ENCODE measurements around the gene IFRD1.
A peak's percentile ranks its signal among the peaks of the same experiment; 100 is the strongest.

Gene IFRD1

DNA sequence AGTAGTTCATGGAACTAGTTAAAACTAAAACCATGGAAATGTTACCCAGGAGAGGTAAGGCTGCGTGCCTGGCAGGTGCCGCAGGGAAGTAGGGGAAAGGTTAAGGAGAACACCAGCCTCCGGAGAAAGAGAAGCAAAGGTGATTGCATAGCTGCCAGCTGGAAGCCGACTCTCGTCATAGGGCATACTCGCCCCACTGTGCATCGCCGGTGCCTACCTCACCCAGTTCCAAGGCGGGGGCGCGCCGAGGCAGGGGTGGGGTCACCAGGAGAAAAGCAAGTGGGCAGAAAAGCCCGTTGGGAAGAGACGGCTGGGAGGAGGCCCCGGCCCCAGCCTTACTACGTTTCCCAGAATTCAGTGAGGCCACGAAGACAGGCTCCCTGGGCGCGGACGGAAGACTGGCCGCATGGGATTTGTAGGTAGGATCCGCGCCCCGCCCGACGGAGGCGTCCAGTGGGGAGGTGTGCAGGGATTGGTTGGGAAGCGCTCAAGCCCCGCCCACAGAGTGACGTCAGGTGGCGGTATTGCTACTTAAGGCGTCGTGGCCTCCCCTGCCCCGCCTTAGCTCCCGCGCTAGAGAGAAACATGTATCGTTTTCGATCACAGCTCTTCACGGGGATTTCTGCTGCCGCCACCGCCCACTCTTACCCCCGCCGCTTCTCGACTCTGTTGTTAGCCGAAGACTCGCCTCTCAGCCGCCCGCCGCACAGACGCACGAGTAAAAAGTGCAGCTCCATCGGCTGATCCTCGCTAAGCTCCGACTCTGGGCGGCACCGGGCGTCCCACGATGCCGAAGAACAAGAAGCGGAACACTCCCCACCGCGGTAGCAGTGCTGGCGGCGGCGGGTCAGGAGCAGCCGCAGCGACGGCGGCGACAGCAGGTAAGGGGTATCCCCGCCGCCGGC is at the start of gene IFRD1:
TSS of gene IFRD1 (plus strand) at position 559 of the 905 bp plus-strand sequence. CDS start at position 788, 229 bp downstream.
- peak; percentile 99 for DNase-seq

DNA sequence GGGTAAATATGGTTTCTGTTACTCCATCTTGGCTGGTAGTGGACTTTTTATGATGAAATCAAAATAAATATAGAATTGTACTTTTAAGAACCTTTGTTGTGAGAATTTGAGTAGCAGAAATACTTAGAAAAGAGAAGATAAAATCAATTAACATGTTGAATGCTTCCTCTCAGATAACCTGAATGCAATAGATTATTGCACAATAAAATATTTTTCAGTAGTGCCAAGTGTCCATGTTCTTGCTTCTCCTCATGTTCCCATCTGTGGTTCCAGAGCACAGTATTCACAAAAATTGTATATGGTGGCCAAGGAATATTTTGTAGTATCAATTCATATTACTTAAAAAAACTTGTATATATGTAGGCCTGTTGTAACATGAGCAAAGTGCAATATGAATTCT is 45.9 kb upstream of the IFRD1 start:
- DNase-seq: no peak

- peak in 2 of 3 donors; percentile 24 to 38 for DNase-seq
These were observed 45.0 kb upstream of the IFRD1 start for GRCh38 chr7:112405286-112405685.

GRCh38 chr7:112407261-112407660 is 43.0 kb upstream of the IFRD1 start:
- peak in 1 of 3 donors; percentile 14 for DNase-seq

- peak in 2 of 3 donors; percentile 82 to 88 for DNase-seq
These were observed 40.2 kb upstream of the IFRD1 start for GRCh38 chr7:112410092-112410491.

DNA sequence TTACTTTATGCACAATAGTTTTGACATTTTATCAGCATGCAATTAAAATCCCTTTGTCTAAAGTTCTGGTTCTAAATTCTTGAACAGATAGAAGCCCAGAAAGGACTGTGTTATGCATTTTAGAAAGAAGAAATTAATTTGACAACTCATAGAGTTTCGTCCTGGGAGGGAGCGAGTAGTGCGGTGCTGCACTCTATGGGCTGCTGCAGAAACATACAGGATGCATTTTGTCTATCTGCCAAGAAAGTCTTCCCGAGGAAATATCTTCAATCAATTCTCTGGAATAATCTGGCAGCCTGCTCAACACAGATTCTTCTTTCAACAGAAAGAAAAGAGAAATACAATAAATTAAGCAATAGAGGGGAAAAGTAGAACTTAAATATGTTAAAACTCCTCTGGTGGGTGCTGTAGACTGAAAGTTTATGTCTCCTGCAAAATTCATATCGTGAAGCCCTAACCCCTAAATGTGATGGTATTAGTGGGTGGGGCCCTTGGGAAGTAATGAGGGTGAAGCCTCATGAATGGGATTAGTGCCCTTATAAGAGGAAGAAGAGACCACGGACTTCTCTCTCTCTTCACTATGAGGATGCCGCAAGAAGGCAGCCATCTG is 39.0 kb upstream of the IFRD1 start:
- peak; percentile 44 to 51 (median 48) for DNase-seq

DNA sequence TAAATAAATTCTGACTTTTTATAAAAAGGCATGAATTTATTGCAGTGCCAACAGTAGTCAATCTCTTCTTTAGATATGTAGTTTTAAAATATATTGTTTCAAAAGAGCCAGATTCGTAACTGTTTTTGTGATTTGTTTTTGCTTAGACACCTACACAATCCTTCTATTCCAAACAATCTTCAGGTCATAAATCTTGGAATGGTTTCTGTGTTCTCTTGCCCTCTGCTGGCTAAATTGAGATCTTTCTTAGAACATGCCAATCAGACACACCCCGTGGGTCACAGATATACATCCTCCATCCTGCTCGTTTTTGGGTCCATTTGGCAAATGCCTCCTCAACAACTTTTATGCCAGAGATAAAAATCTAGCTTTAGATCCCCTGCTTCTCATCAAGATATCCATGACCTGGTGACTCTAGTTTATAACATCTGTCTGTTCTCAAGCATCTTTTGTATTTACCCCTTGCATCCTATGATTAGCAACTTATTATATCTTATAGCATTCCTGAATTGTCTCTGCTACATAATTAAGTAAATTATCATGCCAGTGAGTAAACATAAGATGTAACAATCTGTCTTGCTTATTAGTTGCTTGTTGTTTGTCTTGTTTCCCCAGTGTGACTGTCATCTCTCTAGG is 35.3 kb upstream of the IFRD1 start:
- DNase-seq: peak; percentile 57 to 70 (median 69)

GRCh38 chr7:112416127-112416526 is 34.1 kb upstream of the IFRD1 start:
- no peak for DNase-seq

DNA sequence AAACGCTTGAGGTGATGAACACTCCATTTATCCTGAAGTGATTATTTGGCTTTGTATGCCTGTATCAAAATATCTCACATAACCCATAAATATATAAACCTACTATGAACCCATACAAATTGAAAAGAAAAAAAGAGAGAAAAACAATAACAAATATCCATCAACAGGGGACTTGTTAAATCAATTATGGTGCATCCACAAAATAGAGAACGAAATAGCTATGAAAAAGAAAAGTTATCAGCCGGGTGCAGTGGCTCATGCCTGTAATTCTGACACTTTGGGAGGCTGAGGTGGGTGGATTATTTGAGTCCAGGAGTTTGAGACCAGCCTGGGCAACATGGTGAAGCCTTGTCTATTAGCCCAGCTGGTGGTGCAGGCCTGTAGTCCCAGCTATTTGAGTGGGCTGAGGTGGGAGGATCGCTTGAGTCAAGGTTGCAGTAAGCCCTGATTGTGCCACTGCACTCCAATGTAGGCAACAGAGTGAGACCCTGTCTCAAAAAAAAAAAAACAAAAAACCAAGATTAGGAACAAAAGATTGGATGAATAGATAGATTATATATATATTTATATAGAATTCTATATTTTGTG is 30.6 kb upstream of the IFRD1 start:
- DNase-seq: no peak

DNA sequence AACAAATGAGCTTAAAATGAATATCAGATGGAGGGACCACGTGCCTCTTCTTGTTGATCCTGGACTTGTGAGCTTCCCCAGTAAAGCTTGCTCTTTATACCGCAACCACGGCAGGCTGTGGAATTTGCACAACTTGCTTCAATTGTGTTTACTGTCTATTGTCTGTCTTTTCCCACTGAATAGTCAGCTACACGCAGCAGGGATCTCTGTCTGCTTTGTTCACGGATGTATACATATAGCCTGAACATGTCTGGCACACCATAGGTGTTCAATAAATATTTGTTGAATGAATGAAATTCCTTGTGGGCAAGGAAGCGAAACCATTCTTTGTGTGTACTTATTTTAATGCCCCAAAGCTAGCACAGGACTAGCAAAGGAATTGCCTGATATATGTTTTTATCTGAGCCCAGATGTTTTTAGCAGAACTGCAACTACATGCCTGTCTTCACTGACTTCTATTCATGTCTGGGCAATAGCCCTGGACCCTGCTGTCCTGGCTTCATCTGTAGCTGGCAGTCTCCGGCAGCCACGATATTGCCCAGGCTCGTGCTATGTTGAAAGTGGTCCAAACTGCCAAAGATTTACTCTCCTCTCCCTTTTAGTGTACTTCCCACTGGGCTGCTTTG is 29.9 kb upstream of the IFRD1 start:
- DNase-seq: no peak

- DNase-seq: peak; percentile 9 to 41 (median 22)
These were observed 28.4 kb upstream of the IFRD1 start for GRCh38 chr7:112421666-112422486.

DNA sequence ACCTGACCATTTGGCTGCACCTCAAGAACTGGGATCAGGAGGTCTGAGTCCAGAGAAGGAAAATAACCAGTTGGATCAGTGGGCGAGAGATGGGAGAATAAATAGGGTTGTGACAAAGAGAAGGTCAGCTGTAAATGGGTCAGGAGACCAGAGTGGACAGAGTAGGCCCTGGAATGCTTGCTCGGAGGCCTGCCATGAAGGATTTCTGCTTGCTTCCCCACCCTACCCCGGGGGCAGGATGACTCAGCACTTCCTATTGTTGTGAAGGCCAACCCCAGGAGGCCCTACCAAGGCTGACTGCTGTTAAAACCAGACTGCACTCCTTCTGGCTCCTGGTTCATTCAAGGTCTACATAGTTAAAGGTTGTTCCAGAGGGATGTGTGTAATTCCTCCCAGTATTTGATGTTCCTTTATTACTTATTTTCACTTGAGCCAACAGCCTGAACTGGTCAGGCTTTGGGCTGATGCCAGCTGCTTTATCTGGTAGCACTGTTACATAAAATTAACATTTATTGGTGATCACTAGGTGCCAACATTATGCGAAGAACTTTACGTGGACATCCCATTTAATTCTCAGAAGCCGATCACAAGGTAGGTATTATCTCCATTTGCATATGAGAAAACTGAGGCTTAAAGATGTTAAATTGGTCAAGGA is 27.3 kb upstream of the IFRD1 start:
- DNase-seq: peak; percentile 72 to 78 (median 73)

DNA sequence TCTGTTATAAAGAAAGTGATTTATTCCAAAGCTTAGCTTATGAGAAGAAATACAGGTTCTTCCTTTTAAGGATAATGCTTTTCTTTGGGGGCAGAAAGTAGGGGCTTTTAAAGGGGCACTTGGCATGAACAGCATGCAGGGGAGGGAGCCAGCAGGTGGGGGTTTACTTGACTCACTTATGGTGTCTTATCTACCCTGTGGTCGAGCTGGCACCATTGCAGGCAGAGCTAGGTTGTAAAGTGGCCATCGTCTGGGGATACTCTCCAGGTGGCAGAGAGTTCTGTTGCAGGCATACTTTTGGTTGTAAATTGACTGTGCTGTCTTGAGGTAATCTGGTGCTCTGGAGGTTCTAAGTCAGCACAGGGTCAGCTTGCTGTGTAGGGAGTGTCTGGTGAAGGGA is 26.3 kb upstream of the IFRD1 start:
- no peak for DNase-seq

- DNase-seq: no peak
These were observed 22.3 kb upstream of the IFRD1 start for GRCh38 chr7:112427984-112428383.

GRCh38 chr7:112428715-112429114 is 21.5 kb upstream of the IFRD1 start:
- DNase-seq: no peak

- DNase-seq: no peak
These were observed 19.6 kb upstream of the IFRD1 start for GRCh38 chr7:112430649-112431048.

- DNase-seq: no peak
These were observed 18.5 kb upstream of the IFRD1 start for GRCh38 chr7:112431803-112432202.

DNA sequence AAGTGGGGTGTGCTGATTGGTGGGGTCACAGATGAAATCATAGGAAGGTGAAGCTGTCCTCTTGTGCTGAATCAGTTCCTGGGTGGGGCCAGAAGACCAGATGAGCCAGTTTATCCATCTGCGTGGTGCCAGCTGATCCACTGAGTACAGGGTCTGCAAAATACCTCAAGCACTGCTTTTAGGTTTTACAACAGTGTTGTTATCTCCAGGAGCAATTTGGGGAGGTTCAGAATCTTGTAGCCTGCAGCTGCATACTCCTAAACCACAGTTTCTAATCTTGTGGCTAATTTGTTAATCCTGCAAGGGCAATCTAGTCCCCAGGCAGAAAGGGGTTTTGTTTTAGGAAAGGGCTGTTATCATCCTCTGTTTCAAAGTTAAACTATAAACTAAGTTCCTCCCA is 17.0 kb upstream of the IFRD1 start:
- no peak for DNase-seq

DNA sequence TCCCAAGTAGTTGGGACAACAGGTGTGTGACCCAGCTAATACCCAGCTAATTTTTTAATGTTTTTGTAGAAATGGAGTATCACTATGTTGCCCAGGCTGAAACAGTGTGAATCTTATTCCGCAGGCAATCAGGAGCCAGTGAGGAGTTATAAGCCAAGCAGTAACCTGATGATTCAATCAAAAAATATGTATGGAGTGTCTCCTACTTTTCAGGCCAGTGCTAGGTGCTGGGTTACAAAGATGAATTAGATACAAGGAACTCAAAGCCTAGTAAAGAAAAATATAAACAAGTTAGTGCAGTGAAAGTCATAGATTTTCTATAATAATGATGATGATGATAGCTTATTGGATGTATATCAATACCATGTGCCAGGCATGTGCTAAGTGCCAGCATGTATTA is 13.2 kb upstream of the IFRD1 start:
- DNase-seq: no peak

- no peak for DNase-seq
These were observed 10.8 kb upstream of the IFRD1 start for GRCh38 chr7:112439476-112439875.

DNA sequence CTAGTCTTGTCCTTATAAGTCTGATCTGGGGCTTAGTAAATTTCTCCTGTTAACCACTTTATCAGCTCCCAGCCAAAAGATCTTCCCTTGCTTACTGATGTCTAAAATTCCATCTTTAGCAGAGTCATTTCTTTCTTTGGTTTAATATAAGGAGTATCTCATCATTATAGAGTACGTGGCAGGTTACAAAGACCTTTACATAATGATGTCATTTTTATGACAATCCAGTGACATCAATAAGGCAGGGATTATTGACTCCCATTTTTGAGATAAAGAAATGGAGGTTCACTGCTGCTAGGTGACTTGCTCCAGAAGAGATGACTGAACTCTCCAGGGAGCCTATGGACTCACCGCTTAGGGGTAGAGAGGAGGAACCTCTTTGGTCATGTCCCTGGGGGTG is 8.1 kb upstream of the IFRD1 start:
- no peak for DNase-seq
